ENCODE measurements around the gene IL23A.
"Not testable (repeated sequence)": the region's sequence is repeated elsewhere in the genome, so short reads cannot be mapped to it uniquely, and the experiment has no call there.

The IL23A gene

DNA sequence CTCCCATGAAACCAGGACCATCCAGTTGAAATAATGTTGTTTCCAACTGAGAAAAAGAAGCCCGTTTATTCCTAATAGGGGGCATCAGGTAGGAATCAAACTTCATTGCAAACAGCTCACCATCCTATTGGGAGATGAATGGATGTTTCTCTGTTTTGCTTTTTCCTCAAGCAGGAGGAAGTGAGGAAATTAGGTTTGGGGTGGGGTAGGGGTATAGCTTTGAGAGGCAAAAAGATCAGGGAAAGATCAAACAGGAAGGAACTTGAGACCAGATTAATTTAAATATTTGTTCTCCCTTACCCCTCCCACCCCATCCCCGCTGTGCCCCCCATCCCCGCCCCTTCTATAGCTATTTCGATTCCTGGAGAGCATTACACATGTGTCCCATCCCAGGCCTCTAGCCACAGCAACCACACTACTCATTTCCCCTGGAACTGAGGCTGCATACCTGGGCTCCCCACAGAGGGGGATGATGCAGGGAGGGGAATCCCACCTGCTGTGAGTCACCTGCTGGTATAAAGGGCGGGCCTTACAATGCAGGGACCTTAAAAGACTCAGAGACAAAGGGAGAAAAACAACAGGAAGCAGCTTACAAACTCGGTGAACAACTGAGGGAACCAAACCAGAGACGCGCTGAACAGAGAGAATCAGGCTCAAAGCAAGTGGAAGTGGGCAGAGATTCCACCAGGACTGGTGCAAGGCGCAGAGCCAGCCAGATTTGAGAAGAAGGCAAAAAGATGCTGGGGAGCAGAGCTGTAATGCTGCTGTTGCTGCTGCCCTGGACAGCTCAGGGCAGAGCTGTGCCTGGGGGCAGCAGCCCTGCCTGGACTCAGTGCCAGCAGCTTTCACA is at the start of gene IL23A:
Gene IL23A (plus strand): TSS at position 577 of the 850 bp plus-strand sequence. CDS start 161 bp downstream, at position 738.
- ATAC-seq (peak; percentile 87), DNase-seq (peak; percentile 88)

GRCh38 chr12:56293795-56294194 is 44.9 kb upstream of the IL23A start:
- DNase-seq = no peak

GRCh38 chr12:56296295-56296694 is 42.4 kb upstream of the IL23A start:
- ATAC-seq (no peak), DNase-seq (no peak)

More at GRCh38 chr12:56293795-56294194, 44.9 kb upstream of the IL23A start:
- no peak for ATAC-seq

GRCh38 chr12:56297400-56297799 is 41.3 kb upstream of the IL23A start:
- no peak for DNase-seq
- ATAC-seq = no peak

GRCh38 chr12:56298828-56299227 is 39.9 kb upstream of the IL23A start:
- no peak for ATAC-seq
- no peak for DNase-seq

GRCh38 chr12:56299308-56299852 is 39.3 kb upstream of the IL23A start:
- ATAC-seq = no peak

DNA sequence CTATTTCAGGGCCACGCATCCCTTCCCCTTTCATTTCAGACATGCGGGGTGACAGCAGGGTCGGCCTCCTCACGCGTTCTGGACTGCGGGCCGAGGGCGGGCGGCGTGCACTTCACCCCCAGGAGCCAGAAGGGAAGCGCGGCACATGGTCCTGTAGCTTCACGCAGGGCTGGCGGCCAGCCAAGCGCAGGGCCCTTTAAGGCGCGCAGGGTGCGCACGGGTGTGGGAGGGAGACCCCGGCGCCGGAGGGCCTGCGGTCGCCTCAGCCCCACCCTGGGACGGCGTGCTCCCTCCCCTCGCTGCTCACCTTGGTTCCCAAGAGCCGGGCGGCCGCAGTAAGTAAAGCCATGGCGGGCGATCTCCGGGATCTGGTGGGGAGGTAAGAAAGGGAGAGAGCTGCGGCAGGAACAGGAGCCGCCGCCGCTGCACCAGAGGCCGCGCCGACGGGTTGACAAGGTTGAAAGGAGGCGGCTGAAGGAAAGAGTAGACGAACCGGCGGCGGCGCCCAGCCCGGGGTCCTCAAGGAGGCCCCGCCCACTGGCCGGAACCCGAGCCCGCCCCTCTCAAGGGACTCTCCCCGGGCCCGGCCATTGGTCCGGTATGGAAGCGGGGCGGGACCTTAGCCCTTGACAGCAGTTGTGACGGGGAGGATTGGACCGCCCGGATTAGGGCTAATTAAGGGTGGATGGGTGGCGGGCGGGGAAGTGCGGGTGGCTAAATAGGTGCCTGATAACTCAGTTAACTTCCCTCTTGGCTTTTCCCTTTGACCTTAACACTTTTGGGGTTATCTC is 38.6 kb upstream of the IL23A start, which contains the start of gene CS:
Gene CS (minus strand): TSS at position 478 of the 791 bp plus-strand sequence. CDS start 129 bp downstream, at position 349.
- peak; percentile 99 for DNase-seq
- ATAC-seq = peak; percentile 97

More at GRCh38 chr12:56299308-56299852, 39.3 kb upstream of the IL23A start:
- DNase-seq = no peak

DNA sequence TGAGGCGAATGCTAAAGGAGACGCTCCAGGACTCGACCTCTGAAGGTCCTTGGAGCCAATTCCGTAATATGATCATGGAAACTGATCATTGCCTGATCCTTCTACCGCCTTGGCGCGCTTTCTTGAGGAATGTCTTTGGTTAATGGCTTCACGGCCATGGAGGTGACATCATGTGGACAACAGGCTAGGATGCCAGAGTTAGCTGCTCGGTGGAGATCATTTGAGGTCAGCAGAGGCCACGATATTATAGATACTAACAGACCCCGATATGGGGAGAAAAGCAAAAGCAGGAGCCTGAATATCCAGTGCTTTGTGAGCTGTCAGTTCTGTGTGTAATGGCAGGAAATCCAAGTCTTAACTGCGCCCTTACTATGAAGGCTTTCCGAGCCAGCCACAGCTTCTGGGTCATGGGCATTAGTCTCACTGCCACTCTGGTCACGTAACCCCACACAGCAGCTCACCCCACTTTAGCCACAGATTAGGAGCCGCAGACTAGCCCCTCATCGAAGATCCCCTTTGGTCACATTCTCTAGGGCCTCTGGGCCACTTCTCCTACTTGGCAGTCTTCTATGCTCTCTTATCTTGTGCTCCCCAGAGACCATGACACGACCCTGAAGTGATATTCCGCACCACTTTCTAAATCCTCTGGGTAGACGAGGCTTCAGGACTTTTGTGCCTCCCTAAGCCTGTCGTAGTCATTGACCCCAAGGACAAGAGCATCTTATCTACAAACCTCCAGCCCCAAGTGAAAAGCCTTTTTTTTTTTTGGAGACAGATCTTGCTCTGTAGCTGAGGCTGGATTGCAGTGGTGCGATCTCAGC is 37.8 kb upstream of the IL23A start:
- no peak for DNase-seq
- no peak for ATAC-seq

DNA sequence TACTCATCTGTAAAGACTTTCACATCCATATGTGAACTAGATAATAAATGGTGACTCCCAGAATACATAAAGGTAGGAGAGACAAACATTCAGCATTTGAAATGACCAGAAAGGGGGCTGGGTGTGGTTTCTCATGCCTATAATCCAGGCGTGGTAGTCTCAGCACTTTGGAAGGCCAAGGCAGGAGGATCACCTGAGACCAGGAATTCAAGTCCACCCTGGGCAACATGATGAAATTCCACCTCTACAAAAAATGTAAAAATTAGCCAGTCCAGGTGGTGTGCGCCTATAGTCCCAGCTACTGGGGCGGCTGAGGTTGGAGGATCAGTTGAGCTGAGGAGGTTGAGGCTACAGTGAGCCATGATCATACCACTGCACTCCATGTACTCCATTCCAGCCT is 34.4 kb upstream of the IL23A start:
- no peak for ATAC-seq
- DNase-seq = no peak

DNA sequence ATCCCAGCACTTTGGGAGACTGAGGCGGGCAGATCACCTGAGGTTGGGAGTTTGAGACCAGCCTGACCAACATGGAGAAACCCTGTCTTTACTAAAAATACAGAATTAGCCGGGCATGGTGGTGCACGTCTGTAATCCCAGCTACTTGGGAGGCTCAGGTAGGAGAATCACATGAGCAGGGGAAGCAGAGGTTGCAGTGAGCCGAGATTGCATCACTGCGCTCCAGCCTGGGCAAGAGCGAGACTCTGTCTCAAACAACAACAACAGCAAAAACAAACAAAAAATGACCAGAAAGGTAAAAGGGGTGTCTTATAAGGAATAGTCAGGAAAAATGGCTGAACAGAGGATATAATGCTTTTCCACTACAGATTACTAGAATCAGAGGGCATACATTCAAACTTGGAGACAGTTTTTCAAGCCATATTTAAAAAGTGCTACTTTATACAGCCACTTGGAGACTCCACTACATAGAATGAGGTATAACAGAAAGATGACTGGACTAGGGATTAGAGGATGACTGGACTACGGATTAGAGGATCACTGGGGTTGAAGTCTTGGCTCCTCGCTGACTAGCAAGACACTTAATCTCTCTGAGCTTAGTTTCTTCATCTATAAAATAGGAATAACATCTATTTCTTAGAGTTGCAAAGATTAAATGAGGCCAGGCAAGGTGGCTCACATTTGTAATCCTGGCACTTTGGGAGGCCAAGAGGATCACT is 33.7 kb upstream of the IL23A start:
- ATAC-seq (no peak), DNase-seq (no peak)

- ATAC-seq (no peak), DNase-seq (no peak)
Observed at GRCh38 chr12:56307221-56307965, 31.3 kb upstream of the IL23A start.

DNA sequence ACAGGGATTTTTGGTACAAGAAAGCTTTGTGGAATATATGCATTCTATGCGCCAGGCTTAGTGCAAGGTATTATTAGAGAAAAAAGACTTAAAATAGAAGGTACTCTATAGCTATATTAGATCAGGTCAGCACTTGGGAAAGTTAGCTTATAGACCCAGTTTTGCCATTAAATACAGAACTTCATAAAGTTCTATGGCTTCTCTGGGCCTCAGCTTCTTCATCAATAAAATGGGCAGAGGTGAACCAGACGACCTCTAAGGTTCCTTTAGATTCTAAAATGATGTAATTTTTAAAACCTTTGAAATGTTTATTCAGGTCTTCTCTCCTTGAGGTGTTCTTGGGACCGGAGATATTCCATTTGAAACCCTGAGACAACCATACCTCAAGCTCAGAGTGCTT is 30.0 kb upstream of the IL23A start:
- no peak for ATAC-seq

GRCh38 chr12:56311003-56311402 is 27.7 kb upstream of the IL23A start:
- no peak for ATAC-seq
- DNase-seq = no peak

More for the DNA sequence above, 30.0 kb upstream of the IL23A start:
- no peak for DNase-seq

DNA sequence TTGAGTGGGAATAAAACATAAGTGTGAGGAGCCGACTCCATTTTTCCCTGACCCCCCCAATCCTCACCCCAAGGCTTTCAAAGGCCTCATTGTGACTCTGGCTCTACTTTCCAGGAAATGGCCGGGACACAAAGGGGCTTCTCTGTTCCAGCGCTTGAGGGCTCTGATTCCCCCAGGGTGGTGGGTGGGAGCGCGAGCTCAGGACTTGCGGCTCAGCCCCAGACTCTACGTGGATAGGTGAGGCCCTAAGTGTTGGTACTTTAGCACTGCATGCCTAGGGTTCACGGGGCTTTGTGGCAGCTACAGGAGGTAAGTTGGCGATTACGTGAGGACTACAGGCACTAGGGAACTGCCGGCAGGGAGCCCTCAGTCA is 23.4 kb upstream of the IL23A start:
- ATAC-seq = no peak

DNA sequence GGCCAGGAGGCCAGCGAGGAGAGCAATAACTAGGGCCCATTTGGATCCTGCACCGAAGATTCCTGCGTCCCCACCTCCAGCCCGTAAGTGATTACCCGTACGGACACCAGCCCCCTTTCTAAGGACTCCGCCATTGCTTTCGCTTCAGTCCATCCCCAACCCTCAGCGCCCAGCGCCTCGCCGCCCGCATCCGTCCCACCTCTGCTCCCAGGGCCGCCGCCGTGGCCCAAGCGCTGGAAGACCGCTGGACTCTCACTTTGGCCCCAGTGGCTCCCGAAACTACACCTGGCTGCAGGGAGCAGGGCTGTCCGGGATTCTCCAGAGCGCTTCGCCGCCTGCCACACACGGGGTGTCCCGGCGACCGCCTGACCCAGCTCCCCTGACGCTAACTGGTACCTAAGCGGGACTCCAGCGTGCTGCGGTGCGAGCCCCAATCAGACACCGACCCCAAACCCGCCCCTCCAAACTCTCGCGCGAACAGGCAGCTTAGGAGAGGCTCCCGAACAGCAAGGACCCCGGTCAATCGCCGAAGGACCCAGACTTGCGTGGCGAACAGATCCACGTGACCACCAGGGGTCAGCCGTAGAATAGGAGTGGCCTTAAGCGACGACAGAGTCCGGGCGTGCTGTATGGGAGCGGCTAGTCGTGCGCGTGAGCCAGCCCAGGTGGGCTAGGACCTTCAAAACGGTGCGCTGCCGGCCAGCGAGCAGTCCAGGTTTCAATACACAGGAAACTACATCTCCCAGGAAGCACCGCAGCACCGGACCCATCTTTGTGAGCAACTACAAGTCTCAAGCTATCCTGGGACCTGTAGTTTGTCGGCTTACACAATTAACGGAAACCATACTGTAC is 22.8 kb upstream of the IL23A start, which contains the start of gene CNPY2:
Gene CNPY2 (minus strand): TSS at position 367 of the 852 bp plus-strand sequence. CDS start 771 bp downstream, outside the sequence.
- ATAC-seq (peak; percentile 95), DNase-seq (peak; percentile 95)

More for the DNA sequence above, 23.4 kb upstream of the IL23A start:
- no peak for DNase-seq

GRCh38 chr12:56317675-56318074 is 21.0 kb upstream of the IL23A start:
- ATAC-seq (no peak), DNase-seq (no peak)

DNA sequence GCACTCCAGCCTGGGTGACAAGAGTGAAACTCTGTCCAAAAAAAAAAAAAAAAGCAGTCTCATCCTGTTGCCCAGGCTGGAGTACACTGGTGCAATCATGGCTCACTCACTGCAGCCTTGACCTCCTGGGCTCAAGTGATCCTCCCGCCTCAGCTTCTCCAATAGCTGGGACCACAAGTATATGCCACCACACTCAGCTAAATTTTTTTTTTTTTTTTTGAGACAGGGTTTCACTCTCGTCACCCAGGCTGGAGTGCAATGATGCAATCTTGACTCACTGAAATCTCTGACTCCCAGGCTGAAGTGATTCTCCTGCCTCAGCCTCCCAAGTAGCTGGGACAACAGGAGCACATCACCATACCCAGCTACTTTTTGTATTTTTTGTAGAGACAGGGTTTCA is 17.7 kb upstream of the IL23A start:
- peak; percentile 6 for ATAC-seq
- no peak for DNase-seq

DNA sequence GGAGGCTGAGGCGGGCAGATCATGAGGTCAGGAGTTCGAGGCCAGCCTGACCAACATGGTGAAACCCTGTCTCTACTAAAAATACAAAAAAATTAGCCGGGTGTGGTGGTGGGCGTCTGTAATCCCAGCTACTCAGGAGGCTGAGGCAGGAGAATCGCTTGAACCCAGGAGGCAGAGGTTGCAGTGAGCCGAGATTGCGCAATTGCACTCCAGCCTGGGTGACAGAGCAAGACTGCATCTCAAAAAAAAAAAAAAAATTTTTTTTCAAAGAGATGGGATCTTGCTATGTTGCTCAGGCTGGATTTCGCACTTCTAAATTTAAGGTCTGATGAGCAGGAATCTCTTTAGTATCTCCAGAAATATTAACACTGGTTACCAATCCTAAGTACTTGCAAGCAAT is 17.1 kb upstream of the IL23A start:
- DNase-seq, ATAC-seq: not testable (repeated sequence)

DNA sequence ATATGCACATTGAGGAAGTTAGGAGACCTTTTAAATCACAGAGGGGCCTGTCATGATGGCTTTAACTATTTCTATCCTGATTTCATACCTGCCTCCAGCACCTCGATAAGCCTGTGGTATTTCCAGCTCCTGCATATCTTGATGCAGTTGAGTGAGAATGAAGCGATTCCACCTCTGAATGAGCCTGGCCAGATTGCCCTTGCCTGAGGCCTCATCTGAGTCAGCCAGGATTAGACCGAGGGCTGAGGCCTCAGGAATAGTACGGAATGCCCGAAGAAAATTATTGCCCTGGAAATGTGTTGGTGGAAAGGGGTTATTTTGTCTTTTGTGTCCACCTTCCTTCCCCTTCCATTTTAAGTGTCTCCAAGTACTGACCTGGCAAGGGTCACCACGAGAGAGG is 14.5 kb upstream of the IL23A start:
- ATAC-seq (no peak), DNase-seq (no peak)

Data from stimulated activated naive CD8-positive, alpha-beta T cell treated with anti-CD3 and anti-CD28 coated beads, Interleukin-15, Interleukin-2, amounts not matched to agents 100 U/mL and 50 U/mL, for 24 hours (primary cell).